ENCODE data around the gene FBXW5.

Gene FBXW5

DNA sequence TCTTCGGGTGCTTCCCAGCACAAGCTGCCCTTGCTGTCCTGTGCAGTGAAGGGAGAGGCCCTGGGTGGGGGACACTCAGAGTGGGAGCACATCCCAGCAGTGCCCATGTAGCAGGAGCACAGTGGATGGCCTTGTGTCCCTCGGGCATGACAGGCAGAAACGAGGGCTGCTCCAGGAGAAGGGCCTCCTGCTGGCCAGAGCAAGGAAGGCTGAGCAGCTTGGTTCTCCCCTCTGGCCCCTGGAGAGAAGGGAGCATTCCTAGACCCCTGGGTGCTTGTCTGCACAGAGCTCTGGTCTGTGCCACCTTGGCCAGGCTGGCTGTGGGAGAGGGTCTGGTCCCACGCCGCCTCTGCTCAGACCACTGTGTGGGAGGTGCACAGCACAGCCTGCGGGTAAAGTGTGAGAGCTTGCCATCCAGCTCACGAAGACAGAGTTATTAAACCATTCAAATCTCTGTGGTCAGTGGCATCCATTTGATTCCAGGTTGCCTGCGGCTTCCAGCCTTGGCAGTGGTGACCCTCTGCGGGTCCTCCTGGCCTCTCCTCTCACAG lies 18.3 kb downstream of the FBXW5 start:
- no peak overlapping the region for H3K4me3 ChIP-seq (ENCODE audit: low read depth, low read length)
- DNase-seq (ENCODE audit: low read depth): no peak
- TF ChIP-seq, protein P1, sequence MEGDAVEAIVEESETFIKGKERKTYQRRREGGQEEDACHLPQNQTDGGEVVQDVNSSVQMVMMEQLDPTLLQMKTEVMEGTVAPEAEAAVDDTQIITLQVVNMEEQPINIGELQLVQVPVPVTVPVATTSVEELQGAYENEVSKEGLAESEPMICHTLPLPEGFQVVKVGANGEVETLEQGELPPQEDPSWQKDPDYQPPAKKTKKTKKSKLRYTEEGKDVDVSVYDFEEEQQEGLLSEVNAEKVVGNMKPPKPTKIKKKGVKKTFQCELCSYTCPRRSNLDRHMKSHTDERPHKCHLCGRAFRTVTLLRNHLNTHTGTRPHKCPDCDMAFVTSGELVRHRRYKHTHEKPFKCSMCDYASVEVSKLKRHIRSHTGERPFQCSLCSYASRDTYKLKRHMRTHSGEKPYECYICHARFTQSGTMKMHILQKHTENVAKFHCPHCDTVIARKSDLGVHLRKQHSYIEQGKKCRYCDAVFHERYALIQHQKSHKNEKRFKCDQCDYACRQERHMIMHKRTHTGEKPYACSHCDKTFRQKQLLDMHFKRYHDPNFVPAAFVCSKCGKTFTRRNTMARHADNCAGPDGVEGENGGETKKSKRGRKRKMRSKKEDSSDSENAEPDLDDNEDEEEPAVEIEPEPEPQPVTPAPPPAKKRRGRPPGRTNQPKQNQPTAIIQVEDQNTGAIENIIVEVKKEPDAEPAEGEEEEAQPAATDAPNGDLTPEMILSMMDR (IDR thresholded peaks at IDR 0.05; ENCODE audit: control insufficient read depth, extremely low read depth, insufficient read depth): no peak

DNA sequence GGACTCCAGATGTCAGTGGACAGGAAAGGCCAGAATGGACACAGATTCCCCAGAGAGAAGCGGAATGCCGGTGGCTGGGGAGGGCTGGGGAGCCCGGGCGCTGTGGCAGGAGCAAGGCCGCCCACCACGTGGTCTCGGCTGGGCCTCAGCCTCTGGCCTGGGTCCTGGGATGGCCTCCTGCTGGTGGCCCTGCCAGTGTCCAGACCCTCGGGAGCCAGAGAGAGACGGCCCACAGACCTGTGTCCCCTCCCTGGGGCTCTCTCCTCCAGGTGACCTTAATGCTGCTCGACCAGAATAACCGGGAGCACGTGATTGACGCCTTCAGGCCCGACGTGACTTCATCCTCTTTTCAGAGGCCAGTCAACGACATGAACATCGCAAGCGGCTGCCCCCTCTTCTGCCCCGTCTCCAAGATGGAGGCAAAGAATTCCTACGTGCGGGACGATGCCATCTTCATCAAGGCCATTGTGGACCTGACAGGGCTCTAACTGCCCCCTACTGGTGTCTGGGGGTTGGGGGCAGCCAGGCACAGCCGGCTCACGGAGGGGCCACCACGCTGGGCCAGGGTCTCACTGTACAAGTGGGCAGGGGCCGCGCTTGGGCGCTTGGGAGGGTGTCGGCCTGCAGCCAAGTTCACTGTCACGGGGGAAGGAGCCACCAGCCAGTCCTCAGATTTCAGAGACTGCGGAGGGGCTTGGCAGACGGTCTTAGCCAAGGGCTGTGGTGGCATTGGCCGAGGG lies 19.0 kb downstream of the FBXW5 start:
- DNase-seq (ENCODE audit: low read depth): no peak
- no peak overlapping the region for H3K4me3 ChIP-seq (ENCODE audit: low read depth, low read length)
- TF ChIP-seq, protein P1 (IDR thresholded peaks at IDR 0.05; ENCODE audit: control insufficient read depth, extremely low read depth, insufficient read depth): no peak

DNA sequence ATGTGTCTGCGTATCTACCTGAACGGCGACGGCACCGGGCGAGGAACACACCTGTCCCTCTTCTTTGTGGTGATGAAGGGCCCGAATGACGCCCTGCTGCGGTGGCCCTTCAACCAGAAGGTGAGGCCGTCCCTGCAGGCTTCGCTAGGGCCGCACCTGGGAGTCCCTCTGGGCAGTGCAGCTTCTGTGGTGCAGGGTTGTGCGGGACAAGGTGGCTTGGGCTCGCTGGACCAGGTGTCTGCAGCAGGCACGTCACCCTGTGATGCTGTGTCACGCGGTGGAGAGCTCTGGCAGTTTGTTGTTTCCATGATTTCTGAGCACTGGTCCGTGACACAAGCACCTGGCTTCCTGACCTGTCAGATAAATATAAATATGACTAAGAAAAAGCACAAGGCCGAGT lies 20.7 kb downstream of the FBXW5 start:
- DNase-seq (ENCODE audit: low read depth): no peak
- TF ChIP-seq, protein P1 (IDR thresholded peaks at IDR 0.05; ENCODE audit: control insufficient read depth, extremely low read depth, insufficient read depth): no peak
- no peak overlapping the region for H3K4me3 ChIP-seq (ENCODE audit: low read depth, low read length)

DNA sequence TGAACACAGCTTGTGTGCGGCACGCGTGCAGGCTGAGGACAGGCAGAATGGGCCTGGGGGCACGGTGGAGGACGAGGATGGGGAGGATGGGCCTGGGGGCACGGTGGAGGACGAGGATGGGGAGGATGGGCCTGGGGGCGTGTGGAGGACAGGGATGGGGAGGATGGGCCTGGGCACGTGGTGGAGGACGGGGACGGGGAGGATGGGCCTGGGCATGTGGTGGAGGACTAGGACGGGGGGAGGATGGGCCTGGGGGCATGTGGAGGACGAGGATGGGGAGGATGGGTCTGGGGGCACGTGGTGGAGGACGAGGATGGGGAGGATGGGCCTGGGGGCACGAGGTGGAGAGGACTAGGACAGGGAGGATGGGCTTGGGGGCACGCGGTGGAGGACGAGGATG lies 22.0 kb downstream of the FBXW5 start:
- no peak overlapping the region for H3K4me3 ChIP-seq (ENCODE audit: low read depth, low read length)
- TF ChIP-seq, protein P1 (IDR thresholded peaks at IDR 0.05; ENCODE audit: control insufficient read depth, extremely low read depth, insufficient read depth): no peak
- no peak for DNase-seq (ENCODE audit: low read depth)

DNA sequence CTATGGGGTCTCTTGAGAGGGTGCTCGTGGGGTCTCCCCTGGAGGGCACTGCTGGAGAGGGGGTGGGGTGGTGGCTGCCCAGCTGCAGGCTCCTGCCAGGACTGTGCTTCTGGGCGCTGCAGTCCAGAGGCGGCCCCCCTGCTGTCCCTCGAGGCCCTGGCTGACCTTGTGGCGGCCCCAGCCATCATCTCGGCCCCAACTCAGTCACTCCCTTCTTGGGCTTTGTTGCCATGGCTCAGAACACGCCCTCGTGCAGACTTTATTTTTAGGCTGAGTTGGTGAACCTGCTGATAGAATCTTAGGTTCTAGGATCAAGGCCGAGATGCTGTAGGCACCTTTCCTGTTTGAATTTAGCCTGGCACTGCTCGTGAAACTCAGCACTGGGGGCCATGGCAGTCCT lies 22.8 kb downstream of the FBXW5 start:
- no peak overlapping the region for H3K4me3 ChIP-seq (ENCODE audit: low read depth, low read length)
- TF ChIP-seq, protein P1 (IDR thresholded peaks at IDR 0.05; ENCODE audit: control insufficient read depth, extremely low read depth, insufficient read depth): no peak
- DNase-seq (ENCODE audit: low read depth): no peak

DNA sequence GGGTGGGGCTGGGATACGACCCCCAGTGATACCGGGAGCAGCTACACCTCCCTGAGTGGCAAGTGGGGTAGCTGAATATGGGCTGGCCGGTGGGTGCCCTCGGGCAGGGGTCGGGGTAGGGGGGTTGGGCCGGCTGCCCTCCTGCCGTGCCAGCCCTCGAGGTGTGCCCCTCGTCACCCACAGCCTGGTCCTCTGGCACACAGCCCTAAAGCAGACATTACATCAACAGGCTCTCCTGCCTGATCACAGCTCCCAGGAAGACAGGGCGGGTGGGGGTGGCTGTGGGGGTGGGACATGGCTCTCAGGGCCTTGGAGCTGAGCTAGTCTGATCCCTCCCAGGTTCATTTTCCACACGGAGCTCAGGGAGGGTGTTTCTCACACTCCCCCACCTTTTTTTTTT lies 23.2 kb downstream of the FBXW5 start:
- TF ChIP-seq, protein P1 (IDR thresholded peaks at IDR 0.05; ENCODE audit: control insufficient read depth, extremely low read depth, insufficient read depth): no peak
- no peak overlapping the region for H3K4me3 ChIP-seq (ENCODE audit: low read depth, low read length)
- DNase-seq (ENCODE audit: low read depth): no peak
